HepG2 (cell line): ENCODE results near the gene RAP1GAP2. TPM values are rescaled to one million over a fixed set of nuclear protein-coding genes. Genes with fewer than 3 reads are reported as not detected.

Experiments
- ATAC-seq: fragments of 200-7000 bp; cut with Tn5 transposase; 3 replicates; pipeline ENCODE4 v1.9.1; 2020; ENCODE audit warnings: mild to moderate bottlenecking, moderate library complexity
- BruUV-seq: library from RNA; stranded (reverse); fragments of 400-500 nt; replicated peaks from 2 replicates; lab custom pipeline; 2021; lab: Mats Ljungman, UMichigan
- CTCF ChIA-PET: fragments of 300-600 bp; formaldehyde crosslinking; extraction: SDS; loops from one replicate; lab custom pipeline; 2021; ENCODE audit warnings: low total read pairs, inconsistent platforms, low intra/inter-chr PET ratio; lab: Yijun Ruan, JAX
- POLR2A ChIA-PET: fragments of 350-600 bp; sonication (Branson Sonifier 250); formaldehyde crosslinking; loops from one replicate; lab custom pipeline; 2020; ENCODE audit warnings: antibody characterized with exemption, inconsistent platforms; lab: Yijun Ruan, JAX
- DNase-seq: peaks from one replicate; pipeline ENCODE4 v3.0.0-alpha.2; 2015; ENCODE audit warnings: low spot score
- FAIRE-seq: peaks from 3 replicates; lab custom pipeline; 2011; peaks lifted over from hg19 to GRCh38; lab: Jason Lieb, UNC
- H2AFZ ChIP-seq: one replicate; pipeline ENCODE4 v1.6.1; 2011; ENCODE audit warnings: low read length, inconsistent platforms
- H3K27ac ChIP-seq: fragments of 300-600 bp; 3 replicates; pipeline ENCODE4 v1.8.0; 2011; ENCODE audit warnings: mixed run types, mild to moderate bottlenecking, mixed read lengths, low read length, inconsistent platforms; ENCODE audit not compliant: insufficient read depth; ENCODE audit errors: extremely low read length
- H3K27me3 ChIP-seq, 2 experiments: fragments of 200-600 bp in 1 of 2; 2 replicates in 1 of 2; 3 replicates in 1 of 2; pipeline versions ENCODE4 v1.6.0 to v1.8.0; 2011; ENCODE audit warnings: low read length in 2 of 2, mild to moderate bottlenecking in 2 of 2, moderate library complexity in 2 of 2, inconsistent platforms in 1 of 2; ENCODE audit not compliant: insufficient read depth in 2 of 2, control insufficient read depth in 1 of 2
- H3K36me3 ChIP-seq, 2 experiments: fragments of 200-600 bp in 1 of 2; replicated peaks in 1 of 2; 2 replicates in 1 of 2; 3 replicates in 1 of 2; pipeline versions ENCODE4 v1.5.1 to v1.8.0; 2011; ENCODE audit warnings: low read length in 2 of 2, inconsistent platforms in 1 of 2; ENCODE audit not compliant: insufficient read depth in 2 of 2, control insufficient read depth in 1 of 2
- H3K4me1 ChIP-seq: 2 replicates; pipeline ENCODE4 v1.5.1; 2012; ENCODE audit warnings: low read length, inconsistent platforms; ENCODE audit not compliant: insufficient read depth
- H3K4me2 ChIP-seq: 2 replicates; pipeline ENCODE4 v1.6.0; 2011; ENCODE audit warnings: low read depth, low read length, inconsistent platforms
- H3K4me3 ChIP-seq, 3 experiments: fragments of 200-600 bp in 1 of 3; sonication (generic), shearing (Covaris generic) in 1 of 3; replicated peaks in 1 of 3; 2 replicates each; pipeline ENCODE4 v1.5.1; 2011 to 2016; ENCODE audit warnings: low read length in 3 of 3, inconsistent platforms in 2 of 3, low read depth in 2 of 3, mild to moderate bottlenecking in 2 of 3, control low read depth in 1 of 3, mixed read lengths in 1 of 3; ENCODE audit not compliant: insufficient read depth in 1 of 3
- H3K79me2 ChIP-seq: one replicate; pipeline ENCODE4 v1.6.1; 2011; ENCODE audit warnings: low read length, inconsistent platforms; ENCODE audit not compliant: insufficient read depth
- H3K9ac ChIP-seq: 2 replicates; pipeline ENCODE4 v1.6.0; 2011; ENCODE audit warnings: mild to moderate bottlenecking, low read depth, low read length, inconsistent platforms; ENCODE audit not compliant: insufficient read depth
- H3K9me3 ChIP-seq: 2 replicates; pipeline ENCODE4 v1.5.1; 2012; ENCODE audit warnings: mild to moderate bottlenecking, low read length
- H4K20me1 ChIP-seq: 2 replicates; pipeline ENCODE4 v1.6.0; 2011; ENCODE audit warnings: inconsistent platforms, mild to moderate bottlenecking, low read length, moderate library complexity; ENCODE audit not compliant: insufficient read depth
- MTF2 ChIP-seq: sonication (generic); formaldehyde crosslinking; IDR thresholded peaks from 2 replicates; pipeline ENCODE4 v1.5.0; 2020; ENCODE audit warnings: missing genetic modification reagents, borderline replicate concordance
- NCOA1 ChIP-seq: sonication (generic); formaldehyde crosslinking; IDR thresholded peaks from 2 replicates; pipeline ENCODE4 v1.9.0; 2021; ENCODE audit warnings: missing genetic modification reagents
- RBFOX2 ChIP-seq: fragments of 200-400 bp; formaldehyde crosslinking; IDR thresholded peaks from 2 replicates; pipeline ENCODE4 v1.6.1; 2017; ENCODE audit warnings: low read depth, mild to moderate bottlenecking, low read length
- SKIL ChIP-seq: sonication (generic); formaldehyde crosslinking; IDR thresholded peaks from 2 replicates; pipeline ENCODE4 v1.8.0; 2022; ENCODE audit warnings: missing genetic modification reagents, mild to moderate bottlenecking, moderate library complexity, borderline replicate concordance
- SSRP1 ChIP-seq: IDR thresholded peaks from 2 replicates; pipeline ENCODE4 v1.6.1; 2016; ENCODE audit warnings: control low read depth
- ZBTB33 ChIP-seq: sonication (generic); formaldehyde crosslinking; IDR thresholded peaks from 2 replicates; pipeline ENCODE4 v1.4.0; 2020; ENCODE audit warnings: missing genetic modification reagents
- ZMYM2 ChIP-seq: sonication (generic); formaldehyde crosslinking; IDR thresholded peaks from 2 replicates; pipeline ENCODE4 v1.8.0; 2022; ENCODE audit warnings: mild to moderate bottlenecking, missing genetic modification reagents
- ZNF616 ChIP-seq: sonication (generic); formaldehyde crosslinking; IDR thresholded peaks from 2 replicates; pipeline ENCODE4 v1.5.0; 2020; ENCODE audit warnings: low read depth, mild to moderate bottlenecking, missing genetic modification reagents
- ZNF841 ChIP-seq: sonication (generic); formaldehyde crosslinking; IDR thresholded peaks from 2 replicates; pipeline ENCODE4 v1.8.1; 2023; ENCODE audit warnings: missing genetic modification reagents, borderline replicate concordance
- WGBS: methylation state at CpG from one replicate; pipeline ENCODE4 v1.1.6; 2017; ENCODE audit warnings: low lambda C conversion rate; 5-methylcytosine and 5-hydroxymethylcytosine counted together
- in situ Hi-C: cut with HindIII; loops from 2 replicates; pipeline ENCODE4 v1.10.0; 2017; ENCODE audit warnings: low pct_unique_long_range_greater_than_20kb; ENCODE audit not compliant: extremely low pct_ligation_motif_present
- intact Hi-C: fragments of 100-400 bp; cut with micrococcal nuclease; formaldehyde crosslinking; loops from one replicate; pipeline ENCODE4 v1.10.0; 2022; ENCODE audit not compliant: unreplicated experiment
- polyA plus RNA-seq, 8 experiments: library from polyadenylated mRNA; depleted of rRNA in 3 of 8; stranded (reverse) in 7 of 8; unstranded in 1 of 8; fragments of >200 nt; fragmentation: Illumina TruSeq in 4 of 8; extraction: Trizol in 4 of 8; gene quantifications; 2 replicates each; pipeline versions ENCODE4 v1.2.1 to v1.2.3, GENCODE V29; 2011 to 2016; ENCODE audit warnings: low read depth in 4 of 8, missing spikeins in 1 of 8, mixed read lengths in 1 of 8; ENCODE audit not compliant: insufficient read depth in 1 of 8
- total RNA-seq, 5 experiments: library from RNA; depleted of rRNA; stranded (reverse); fragments of >200 nt; fragmentation: Illumina TruSeq; extraction: Trizol; gene quantifications; 2 replicates each; pipeline ENCODE4 v1.2.3, GENCODE V29; 2016; ENCODE audit warnings: low read depth in 1 of 5
- TF ChIP-seq, protein P1 (sequence below): sonication (generic); formaldehyde crosslinking; IDR thresholded peaks from 2 replicates; pipeline ENCODE4 v1.8.0; 2022; ENCODE audit warnings: mild to moderate bottlenecking, missing genetic modification reagents; ENCODE audit not compliant: insufficient replicate concordance

The RAP1GAP2 gene
- total and polyA plus RNA-seq, 2 of the 13 experiments (the other 11 are each of a cell fraction or from before 2014, with no cell fraction given): 10.9 to 12.0 TPM

DNA sequence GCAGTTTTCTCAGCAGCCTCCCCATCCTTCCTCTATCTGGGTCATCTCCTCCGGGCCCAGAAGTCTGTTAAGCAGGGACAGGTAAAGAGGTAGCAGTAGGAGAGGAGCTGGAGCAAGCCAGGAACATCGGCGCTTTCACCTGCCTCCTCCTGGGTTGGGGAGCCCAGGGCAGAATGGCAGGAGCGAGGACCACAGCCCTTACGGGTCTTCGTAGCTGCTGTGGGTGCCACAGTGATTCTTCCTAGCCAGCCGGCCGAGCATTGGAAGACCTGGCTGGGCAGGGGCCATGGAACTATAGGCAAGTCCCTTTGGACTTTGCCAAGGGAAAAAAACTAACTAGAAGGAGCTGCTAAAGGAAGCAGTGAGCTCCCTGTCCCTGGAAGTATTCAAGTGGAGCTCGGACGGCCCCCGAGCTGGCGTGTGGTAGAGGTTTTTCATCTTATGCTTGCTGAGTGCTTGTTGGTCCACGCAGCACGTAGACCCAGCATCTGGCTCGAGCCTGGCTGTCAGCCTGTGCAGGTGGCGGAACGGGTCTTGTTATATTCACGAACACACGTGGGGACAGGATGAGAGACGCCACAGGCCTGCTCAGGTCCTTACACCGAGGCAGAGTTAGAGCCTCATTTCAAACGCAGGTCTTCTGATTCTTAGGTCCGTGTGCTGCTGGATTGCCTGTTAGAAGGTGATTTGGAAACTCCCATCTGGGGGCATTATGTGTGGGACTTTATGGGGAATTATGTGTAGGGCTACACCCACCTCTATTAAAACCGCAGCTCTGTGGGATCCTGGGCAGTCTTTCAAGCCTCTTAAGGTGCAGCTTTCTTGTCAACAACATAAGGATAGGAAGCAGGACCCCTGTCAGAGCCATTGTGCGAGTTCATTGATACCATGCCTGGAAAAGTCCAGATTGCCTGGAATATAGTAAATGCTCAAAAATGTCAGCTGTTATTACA is 212.4 kb downstream of the RAP1GAP2 start:
- no TSS peak for BruUV-seq
- H3K27ac ChIP-seq: no peak overlapping the region
- no peak for ATAC-seq
- CTCF ChIA-PET: no interaction called here
- no peaks in the 10 kb centered on the region for H3K79me2 ChIP-seq
- H3K27me3 ChIP-seq: no peaks in the 10 kb centered on the region
- H4K20me1 ChIP-seq: no peaks in the 10 kb centered on the region
- H3K9me3 ChIP-seq: no peaks in the 10 kb centered on the region
- H3K4me3 ChIP-seq: no peak overlapping the region
- TF ChIP-seq, protein P1, sequence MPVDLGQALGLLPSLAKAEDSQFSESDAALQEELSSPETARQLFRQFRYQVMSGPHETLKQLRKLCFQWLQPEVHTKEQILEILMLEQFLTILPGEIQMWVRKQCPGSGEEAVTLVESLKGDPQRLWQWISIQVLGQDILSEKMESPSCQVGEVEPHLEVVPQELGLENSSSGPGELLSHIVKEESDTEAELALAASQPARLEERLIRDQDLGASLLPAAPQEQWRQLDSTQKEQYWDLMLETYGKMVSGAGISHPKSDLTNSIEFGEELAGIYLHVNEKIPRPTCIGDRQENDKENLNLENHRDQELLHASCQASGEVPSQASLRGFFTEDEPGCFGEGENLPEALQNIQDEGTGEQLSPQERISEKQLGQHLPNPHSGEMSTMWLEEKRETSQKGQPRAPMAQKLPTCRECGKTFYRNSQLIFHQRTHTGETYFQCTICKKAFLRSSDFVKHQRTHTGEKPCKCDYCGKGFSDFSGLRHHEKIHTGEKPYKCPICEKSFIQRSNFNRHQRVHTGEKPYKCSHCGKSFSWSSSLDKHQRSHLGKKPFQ (CRISPR knock-in tag): no peak
- no peak for TF ChIP-seq ZMYM2 (CRISPR knock-in tag)
- TF ChIP-seq ZNF616 (CRISPR knock-in tag): no peak
- TF ChIP-seq SSRP1: no peak
- TF ChIP-seq SKIL (CRISPR knock-in tag): no peak
- TF ChIP-seq ZBTB33 (CRISPR knock-in tag): no peak
- no peak for TF ChIP-seq RBFOX2
- TF ChIP-seq ZNF841 (CRISPR knock-in tag): no peak
- TF ChIP-seq MTF2: no peak
- TF ChIP-seq NCOA1 (CRISPR knock-in tag): no peak
- TF ChIP-seq, all 625 proteins: peak for 0
- WGBS: 96% methylated on average over 23 of the region's 25 CpGs
- H3K4me2 ChIP-seq: no peak overlapping the region
- POLR2A ChIA-PET: no interaction called here
- intact Hi-C loops (no loop called here), in situ Hi-C loops (no loop called here)
- H2AFZ ChIP-seq: no peak overlapping the region
- peaks cover 11% of the 10 kb centered on the region for H3K4me1 ChIP-seq
- FAIRE-seq: no peak
- H3K36me3 ChIP-seq: peaks cover 11 to 29% of the 10 kb centered on the region in 2 experiments
- no peak for DNase-seq
- no peak overlapping the region for H3K9ac ChIP-seq
